Measurements from ENCODE around the gene PNMA6F. TPM values are rescaled to one million over a fixed set of nuclear protein-coding genes. Genes with fewer than 3 reads are reported as not detected.
"Not testable (repeated sequence)": the region's sequence is repeated elsewhere in the genome, so short reads cannot be mapped to it uniquely, and the experiment has no call there.

PNMA6F gene
- total RNA-seq, 3 donors from 2014 or later: not detected

GRCh38 chrX:153303276-153304262 is 18.0 kb downstream of the PNMA6F start:
- no peaks in the 10 kb centered on the region for H3K36me3 ChIP-seq
- no peaks in the 10 kb centered on the region for H3K9me3 ChIP-seq
- no peak overlapping the region for H3K27ac ChIP-seq
- TF ChIP-seq POLR2A (IDR thresholded peaks at IDR 0.05) (no peak), CTCF (IDR thresholded peaks at IDR 0.05) (no peak), POLR2AphosphoS5 (IDR thresholded peaks at IDR 0.05) (no peak)
- no peaks in the 10 kb centered on the region for H3K4me1 ChIP-seq
- peaks cover 0 to 57% of the 10 kb centered on the region in 2 donors for H3K27me3 ChIP-seq
- H3K4me3 ChIP-seq: no peak overlapping the region
- intact Hi-C loops (cut with DNase I; ENCODE audit: low total_unique reads): no loop called here
- DNase-seq (ENCODE audit: low spot score in 2 of 2): no peak

GRCh38 chrX:153302796-153303195 is 18.8 kb downstream of the PNMA6F start:
- intact Hi-C loops (cut with DNase I; ENCODE audit: low total_unique reads): no loop called here
- H3K36me3 ChIP-seq: no peaks in the 10 kb centered on the region
- no peak for DNase-seq (ENCODE audit: low spot score in 2 of 2)
- H3K4me3 ChIP-seq: no peak overlapping the region
- H3K27me3 ChIP-seq: peaks cover 0 to 64% of the 10 kb centered on the region in 2 donors
- no peaks in the 10 kb centered on the region for H3K9me3 ChIP-seq
- H3K4me1 ChIP-seq: no peaks in the 10 kb centered on the region
- TF ChIP-seq POLR2AphosphoS5 (IDR thresholded peaks at IDR 0.05) (no peak), POLR2A (IDR thresholded peaks at IDR 0.05) (no peak), CTCF (IDR thresholded peaks at IDR 0.05) (no peak)
- H3K27ac ChIP-seq: no peak overlapping the region

GRCh38 chrX:153301746-153302145 is 19.8 kb downstream of the PNMA6F start:
- no peak for TF ChIP-seq POLR2AphosphoS5 (IDR thresholded peaks at IDR 0.05)
- H3K27me3 ChIP-seq: peaks cover 0 to 55% of the 10 kb centered on the region in 2 donors
- no peaks in the 10 kb centered on the region for H3K36me3 ChIP-seq
- H3K4me1 ChIP-seq: no peaks in the 10 kb centered on the region
- H3K4me3 ChIP-seq: no peak overlapping the region
- DNase-seq (ENCODE audit: low spot score in 2 of 2): no peak
- H3K9me3 ChIP-seq: no peaks in the 10 kb centered on the region
- H3K27ac ChIP-seq: no peak overlapping the region
- intact Hi-C loops (cut with DNase I; ENCODE audit: low total_unique reads): no loop called here

- intact Hi-C loops (cut with DNase I; ENCODE audit: low total_unique reads): no loop called here
- no peak for TF ChIP-seq CTCF (IDR thresholded peaks at IDR 0.05)
- H3K4me1 ChIP-seq: no peaks in the 10 kb centered on the region
- H3K27ac ChIP-seq: no peak overlapping the region
- peaks cover 0 to 47% of the 10 kb centered on the region in 2 donors for H3K27me3 ChIP-seq
- no peak for DNase-seq (ENCODE audit: low spot score in 2 of 2)
- H3K9me3 ChIP-seq: no peaks in the 10 kb centered on the region
- H3K36me3 ChIP-seq: no peaks in the 10 kb centered on the region
- no peak overlapping the region for H3K4me3 ChIP-seq
Observed at GRCh38 chrX:153299855-153300254, 21.7 kb downstream of the PNMA6F start.

GRCh38 chrX:153297376-153297775 is 24.2 kb downstream of the PNMA6F start:
- Histone ChIP-seq H3K4me1 (no peaks in the 10 kb centered on the region), H3K27ac (no peak overlapping the region), H3K27me3 (peaks cover 0 to 24% of the 10 kb centered on the region in 2 donors), H3K9me3 (no peaks in the 10 kb centered on the region), H3K36me3 (no peaks in the 10 kb centered on the region), H3K4me3 (no peak overlapping the region)
- DNase-seq (ENCODE audit: low spot score in 2 of 2): no peak
- TF ChIP-seq POLR2AphosphoS5 (IDR thresholded peaks at IDR 0.05) (no peak), POLR2A (IDR thresholded peaks at IDR 0.05) (no peak), CTCF (IDR thresholded peaks at IDR 0.05) (no peak)
- intact Hi-C loops (cut with DNase I; ENCODE audit: low total_unique reads): no loop called here

GRCh38 chrX:153293485-153294071 is 28.0 kb downstream of the PNMA6F start:
- intact Hi-C loops (cut with DNase I; ENCODE audit: low total_unique reads): not testable (repeated sequence)

GRCh38 chrX:153288807-153289206 is 32.8 kb downstream of the PNMA6F start:
- H3K9me3 ChIP-seq; H3K4me3 ChIP-seq; H3K36me3 ChIP-seq; DNase-seq (ENCODE audit: low spot score in 2 of 2); H3K4me1 ChIP-seq; H3K27ac ChIP-seq; intact Hi-C loops (cut with DNase I; ENCODE audit: low total_unique reads); H3K27me3 ChIP-seq: not testable (repeated sequence)

More at GRCh38 chrX:153293485-153294071, 28.0 kb downstream of the PNMA6F start:
- H3K27ac ChIP-seq; H3K4me3 ChIP-seq; DNase-seq (ENCODE audit: low spot score in 2 of 2); H3K36me3 ChIP-seq; H3K4me1 ChIP-seq; H3K9me3 ChIP-seq: not testable (repeated sequence)
- H3K27me3 ChIP-seq: peaks cover 0 to 12% of the 10 kb centered on the region in 2 donors

GRCh38 chrX:153285678-153286077 is 35.9 kb downstream of the PNMA6F start:
- H3K9me3 ChIP-seq; H3K4me3 ChIP-seq; intact Hi-C loops (cut with DNase I; ENCODE audit: low total_unique reads); H3K4me1 ChIP-seq; H3K27me3 ChIP-seq; H3K36me3 ChIP-seq; DNase-seq (ENCODE audit: low spot score in 2 of 2); H3K27ac ChIP-seq: not testable (repeated sequence)

Measured in breast epithelium (tissue), 4 donors.